HUES48 (cell line): Measurements from ENCODE around the gene ZBTB33.

Experiments used
- H3K27ac ChIP-seq: one replicate; pipeline ENCODE4 v1.7.0; 2013; ENCODE audit warnings: low read depth, low read length, inconsistent platforms
- H3K27me3 ChIP-seq: 2 replicates; pipeline ENCODE4 v1.6.1; 2013; ENCODE audit warnings: mild to moderate bottlenecking, low read length; ENCODE audit not compliant: control insufficient read depth, insufficient read depth
- H3K36me3 ChIP-seq: 2 replicates; pipeline ENCODE4 v1.6.1; 2013; ENCODE audit warnings: low read length; ENCODE audit not compliant: control insufficient read depth, insufficient read depth
- H3K4me1 ChIP-seq: 2 replicates; pipeline ENCODE4 v1.6.1; 2013; ENCODE audit warnings: mild to moderate bottlenecking, low read length; ENCODE audit not compliant: control insufficient read depth, insufficient read depth
- H3K4me3 ChIP-seq: 2 replicates; pipeline ENCODE4 v1.5.1; 2013; ENCODE audit warnings: mild to moderate bottlenecking, low read depth, low read length
- H3K9ac ChIP-seq: 2 replicates; pipeline ENCODE4 v1.6.1; 2013; ENCODE audit warnings: mild to moderate bottlenecking, low read depth, low read length, moderate library complexity
- H3K9me3 ChIP-seq: 2 replicates; pipeline ENCODE4 v1.6.1; 2013; ENCODE audit warnings: low read length; ENCODE audit not compliant: control insufficient read depth, insufficient read depth

ZBTB33 gene

GRCh38 chrX:120290107-120290506 lies 39.5 kb downstream of the ZBTB33 start:
- Histone ChIP-seq H3K27ac (no peak overlapping the region), H3K27me3 (peaks cover under 1% of the 10 kb centered on the region; the same call in 1 of the 2 replicates), H3K36me3 (no peaks in the 10 kb centered on the region), H3K4me1 (peaks cover 5% of the 10 kb centered on the region; the same call in 1 of the 2 replicates), H3K9ac (no peak overlapping the region), H3K9me3 (no peaks in the 10 kb centered on the region), H3K4me3 (no peak overlapping the region)

DNA sequence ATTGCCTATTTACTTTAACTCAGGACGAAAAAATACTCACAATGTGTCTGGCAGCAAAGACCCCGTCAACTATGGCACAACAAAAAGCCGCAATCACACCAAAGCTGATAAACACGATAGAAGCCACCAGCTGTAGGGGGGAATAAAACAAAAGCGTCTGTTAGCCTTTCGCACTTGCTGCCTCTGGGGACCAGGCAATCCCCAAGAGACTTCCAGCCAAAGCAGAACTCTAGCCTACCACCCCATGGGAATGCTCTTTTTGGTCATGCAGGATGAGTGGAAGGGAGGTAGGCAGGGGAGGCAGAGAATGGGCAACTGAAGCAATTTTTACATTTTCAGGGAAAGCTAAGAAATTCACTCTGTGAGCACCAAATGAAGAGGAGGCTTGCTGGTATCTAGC lies 40.6 kb downstream of the ZBTB33 start:
- H3K9me3 ChIP-seq: no peaks in the 10 kb centered on the region
- no peak overlapping the region for H3K27ac ChIP-seq
- no peak overlapping the region for H3K9ac ChIP-seq
- H3K4me3 ChIP-seq: no peak overlapping the region
- H3K27me3 ChIP-seq: no peaks in the 10 kb centered on the region; the same call in 1 of the 2 replicates
- H3K4me1 ChIP-seq: peaks cover 5% of the 10 kb centered on the region; the same call in 1 of the 2 replicates
- H3K36me3 ChIP-seq: no peaks in the 10 kb centered on the region

- Histone ChIP-seq H3K9ac (no peak overlapping the region), H3K4me1 (no peaks in the 10 kb centered on the region), H3K27ac (no peak overlapping the region), H3K4me3 (no peak overlapping the region), H3K27me3 (no peaks in the 10 kb centered on the region; the same call in 1 of the 2 replicates), H3K9me3 (no peaks in the 10 kb centered on the region), H3K36me3 (no peaks in the 10 kb centered on the region)
Measured at GRCh38 chrX:120293015-120293414, 42.4 kb downstream of the ZBTB33 start.

DNA sequence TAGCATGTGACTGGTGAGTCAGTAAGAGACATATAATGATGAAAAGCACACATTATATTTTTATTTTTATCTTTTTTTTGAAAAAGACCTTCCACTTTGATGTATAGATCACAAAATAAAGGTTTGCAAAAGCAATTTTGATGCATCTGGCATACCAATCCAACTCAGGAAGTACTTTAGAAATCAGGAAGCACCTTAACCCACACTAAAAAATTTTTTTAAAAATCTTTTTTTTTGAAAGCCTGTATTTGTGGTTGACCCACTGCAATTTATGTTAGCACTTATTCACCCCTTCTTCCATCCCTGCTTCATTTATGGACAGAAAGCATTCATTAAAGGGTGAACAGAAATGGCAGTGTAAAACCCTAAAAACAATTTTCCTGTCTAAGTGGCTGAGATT lies 44.0 kb downstream of the ZBTB33 start:
- no peaks in the 10 kb centered on the region for H3K4me1 ChIP-seq
- H3K36me3 ChIP-seq: no peaks in the 10 kb centered on the region

GRCh38 chrX:120297923-120298322 lies 47.3 kb downstream of the ZBTB33 start:
- Histone ChIP-seq H3K27me3 (peaks cover 19% of the 10 kb centered on the region; the same call in 1 of the 2 replicates), H3K4me3 (no peak overlapping the region), H3K9me3 (no peaks in the 10 kb centered on the region), H3K9ac (no peak overlapping the region), H3K4me1 (peaks cover 13% of the 10 kb centered on the region), H3K27ac (no peak overlapping the region), H3K36me3 (no peaks in the 10 kb centered on the region)

More for the DNA sequence above, 44.0 kb downstream of the ZBTB33 start:
- Histone ChIP-seq H3K27me3 (no peaks in the 10 kb centered on the region), H3K9ac (no peak overlapping the region), H3K27ac (no peak overlapping the region), H3K4me3 (no peak overlapping the region), H3K9me3 (no peaks in the 10 kb centered on the region)

GRCh38 chrX:120299928-120300327 lies 49.3 kb downstream of the ZBTB33 start:
- H3K27me3 ChIP-seq: peaks cover 39% of the 10 kb centered on the region
- no peak overlapping the region for H3K4me3 ChIP-seq
- peaks cover 21% of the 10 kb centered on the region for H3K4me1 ChIP-seq
- no peak overlapping the region for H3K9ac ChIP-seq
- no peaks in the 10 kb centered on the region for H3K36me3 ChIP-seq
- no peak overlapping the region for H3K27ac ChIP-seq
- H3K9me3 ChIP-seq: no peaks in the 10 kb centered on the region

DNA sequence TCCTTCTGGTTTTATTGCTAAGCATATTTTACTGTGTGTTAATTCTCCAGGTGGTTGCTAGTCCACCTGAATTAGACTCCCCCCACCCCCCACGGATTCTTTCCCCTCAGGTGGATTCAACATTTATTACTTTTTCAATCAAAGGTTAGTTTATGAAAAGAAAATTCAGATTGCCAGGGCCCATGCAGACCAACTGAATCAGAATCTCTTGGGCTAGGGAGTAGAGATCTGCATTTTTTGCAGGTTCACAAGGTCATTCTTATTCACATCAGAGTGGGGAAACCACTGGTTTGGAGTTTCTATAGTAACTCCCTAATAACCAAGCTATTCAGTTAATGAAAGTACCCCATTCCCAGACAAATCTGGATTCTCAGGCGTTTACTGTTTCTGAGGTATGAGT lies 50.9 kb downstream of the ZBTB33 start:
- peaks cover 32% of the 10 kb centered on the region for H3K4me1 ChIP-seq
- no peaks in the 10 kb centered on the region for H3K9me3 ChIP-seq
- H3K27me3 ChIP-seq: peaks cover 54% of the 10 kb centered on the region
- H3K27ac ChIP-seq: no peak overlapping the region
- no peaks in the 10 kb centered on the region for H3K36me3 ChIP-seq
- H3K4me3 ChIP-seq: no peak overlapping the region
- H3K9ac ChIP-seq: no peak overlapping the region

DNA sequence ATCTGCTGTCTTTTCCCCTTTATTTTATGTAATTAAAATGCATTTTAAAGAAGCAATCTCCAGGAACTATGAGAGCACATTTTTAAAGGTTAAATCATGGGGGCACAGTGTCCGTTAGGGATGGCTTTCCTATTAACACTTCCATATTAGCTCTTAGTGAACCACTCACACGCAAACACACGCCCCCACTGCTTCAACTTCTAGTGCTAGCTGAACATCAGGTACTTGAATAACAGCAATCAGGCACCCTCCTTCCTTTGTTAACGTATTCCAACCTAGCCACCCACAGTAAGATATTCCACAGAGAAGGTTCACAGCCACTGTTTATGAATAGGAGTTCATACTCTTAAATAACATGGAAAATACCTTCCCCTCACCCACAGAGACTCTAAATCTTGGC lies 51.3 kb downstream of the ZBTB33 start:
- H3K36me3 ChIP-seq: no peaks in the 10 kb centered on the region
- H3K9me3 ChIP-seq: no peaks in the 10 kb centered on the region
- no peak overlapping the region for H3K4me3 ChIP-seq
- peaks cover 37% of the 10 kb centered on the region for H3K4me1 ChIP-seq
- no peak overlapping the region for H3K9ac ChIP-seq
- no peak overlapping the region for H3K27ac ChIP-seq
- peaks cover 58% of the 10 kb centered on the region for H3K27me3 ChIP-seq

- Histone ChIP-seq H3K9me3 (no peaks in the 10 kb centered on the region), H3K27ac (no peak overlapping the region), H3K36me3 (no peaks in the 10 kb centered on the region), H3K4me3 (no peak overlapping the region), H3K27me3 (peaks cover 63% of the 10 kb centered on the region), H3K4me1 (peaks cover 38% of the 10 kb centered on the region), H3K9ac (no peak overlapping the region)
Measured at GRCh38 chrX:120302434-120302833, 51.8 kb downstream of the ZBTB33 start.

GRCh38 chrX:120304256-120304655 lies 53.6 kb downstream of the ZBTB33 start:
- peaks cover 80% of the 10 kb centered on the region for H3K27me3 ChIP-seq
- no peak overlapping the region for H3K4me3 ChIP-seq
- no peaks in the 10 kb centered on the region for H3K9me3 ChIP-seq
- no peaks in the 10 kb centered on the region for H3K36me3 ChIP-seq
- H3K9ac ChIP-seq: no peak overlapping the region
- H3K4me1 ChIP-seq: peaks cover 51% of the 10 kb centered on the region
- H3K27ac ChIP-seq: no peak overlapping the region

- Histone ChIP-seq H3K4me3 (peak overlapping the region; percentile 34), H3K27me3 (peaks cover 93% of the 10 kb centered on the region), H3K27ac (no peak overlapping the region), H3K9me3 (no peaks in the 10 kb centered on the region), H3K9ac (no peak overlapping the region), H3K36me3 (no peaks in the 10 kb centered on the region), H3K4me1 (peaks cover 51% of the 10 kb centered on the region)
Measured at GRCh38 chrX:120305531-120306141, 55.0 kb downstream of the ZBTB33 start.
